ENCODE measurements around the gene ZBTB33. TPM values are rescaled to one million over a fixed set of nuclear protein-coding genes. Genes with fewer than 3 reads are reported as not detected.

The ZBTB33 gene
- polyA plus RNA-seq, 1 donor from 2014 or later: 20.2 TPM

- Histone ChIP-seq H3K27me3 (ENCODE audit: insufficient read depth, low read depth, low read length) (peaks cover 4% of the 10 kb centered on the region), H3K4me2 (ENCODE audit: low read length) (no peak overlapping the region), H2AFZ (ENCODE audit: low read depth, low read length) (no peak overlapping the region), H3F3A (ENCODE audit: insufficient read depth, low read length, poor library complexity, severe bottlenecking) (no peaks in the 10 kb centered on the region), H3K9me2 (ENCODE audit: insufficient read depth, low read length) (no peaks in the 10 kb centered on the region), H3K9me3 (ENCODE audit: low read length) (no peaks in the 10 kb centered on the region), H3K79me2 (replicated peaks; ENCODE audit: insufficient read depth, low read length) (no peaks in the 10 kb centered on the region), H3K4me3 (ENCODE audit: low read length) (peak overlapping the region; percentile 82), H4K20me1 (ENCODE audit: insufficient read depth) (no peaks in the 10 kb centered on the region), H3K9ac (ENCODE audit: low read length) (no peak overlapping the region), H3K27ac (ENCODE audit: low read length) (no peak overlapping the region), H3K36me3 (ENCODE audit: insufficient read depth, low read length) (no peaks in the 10 kb centered on the region)
- TF ChIP-seq SMC3 (conservative IDR thresholded peaks at IDR 0.05; ENCODE audit: poor library complexity) (no peak), REST (IDR thresholded peaks at IDR 0.05; ENCODE audit: borderline replicate concordance) (no peak), POLR2AphosphoS5 (IDR thresholded peaks at IDR 0.05) (no peak), CTCF (IDR thresholded peaks at IDR 0.05; ENCODE audit: poor library complexity, severe bottlenecking) (no peak), EP300 (conservative IDR thresholded peaks at IDR 0.05; ENCODE audit: poor library complexity, severe bottlenecking) (no peak), RAD21 (conservative IDR thresholded peaks at IDR 0.05) (no peak), TAF1 (IDR thresholded peaks at IDR 0.05; ENCODE audit: low read depth) (no peak), EZH2 (IDR thresholded peaks at IDR 0.05; ENCODE audit: borderline replicate concordance, insufficient read depth, low read length, poor library complexity, severe bottlenecking) (no peak)
Measured at GRCh38 chrX:120242813-120243212, 7.8 kb upstream of the ZBTB33 start.

GRCh38 chrX:120244395-120244734 lies 6.2 kb upstream of the ZBTB33 start:
- Histone ChIP-seq H4K20me1 (ENCODE audit: insufficient read depth) (no peaks in the 10 kb centered on the region), H3K36me3 (ENCODE audit: insufficient read depth, low read length) (no peaks in the 10 kb centered on the region), H3K9ac (ENCODE audit: low read length) (peak overlapping the region; percentile 62), H3K4me3 (ENCODE audit: low read length) (peak overlapping the region; percentile 82), H3K9me2 (ENCODE audit: insufficient read depth, low read length) (no peaks in the 10 kb centered on the region), H3K4me2 (ENCODE audit: low read length) (peak overlapping the region; percentile 55), H3K27me3 (ENCODE audit: insufficient read depth, low read depth, low read length) (peaks cover 8% of the 10 kb centered on the region), H3K9me3 (ENCODE audit: low read length) (no peaks in the 10 kb centered on the region), H3K27ac (ENCODE audit: low read length) (peak overlapping the region; percentile 53), H3F3A (ENCODE audit: insufficient read depth, low read length, poor library complexity, severe bottlenecking) (no peaks in the 10 kb centered on the region), H2AFZ (ENCODE audit: low read depth, low read length) (peak overlapping the region; percentile 45), H3K79me2 (replicated peaks; ENCODE audit: insufficient read depth, low read length) (no peaks in the 10 kb centered on the region)
- TF ChIP-seq POLR2AphosphoS5 (IDR thresholded peaks at IDR 0.05): no peak
- no peak for TF ChIP-seq EZH2 (IDR thresholded peaks at IDR 0.05; ENCODE audit: borderline replicate concordance, insufficient read depth, low read length, poor library complexity, severe bottlenecking)
- TF ChIP-seq REST (IDR thresholded peaks at IDR 0.05; ENCODE audit: borderline replicate concordance): no peak
- TF ChIP-seq CTCF (IDR thresholded peaks at IDR 0.05; ENCODE audit: poor library complexity, severe bottlenecking): no peak
- TF ChIP-seq TAF1 (IDR thresholded peaks at IDR 0.05; ENCODE audit: low read depth): no peak
- TF ChIP-seq EP300 (conservative IDR thresholded peaks at IDR 0.05; ENCODE audit: poor library complexity, severe bottlenecking): no peak
- TF ChIP-seq MXI1 (conservative IDR thresholded peaks at IDR 0.05; ENCODE audit: poor library complexity, severe bottlenecking): no peak
- no peak for TF ChIP-seq SMC3 (conservative IDR thresholded peaks at IDR 0.05; ENCODE audit: poor library complexity)
- TF ChIP-seq RAD21 (conservative IDR thresholded peaks at IDR 0.05): no peak
